Measurements from ENCODE around the gene USP17L15.
"Not testable (repeated sequence)": the region's sequence is repeated elsewhere in the genome, so short reads cannot be mapped to it uniquely, and the experiment has no call there.

USP17L15 gene, protein sequence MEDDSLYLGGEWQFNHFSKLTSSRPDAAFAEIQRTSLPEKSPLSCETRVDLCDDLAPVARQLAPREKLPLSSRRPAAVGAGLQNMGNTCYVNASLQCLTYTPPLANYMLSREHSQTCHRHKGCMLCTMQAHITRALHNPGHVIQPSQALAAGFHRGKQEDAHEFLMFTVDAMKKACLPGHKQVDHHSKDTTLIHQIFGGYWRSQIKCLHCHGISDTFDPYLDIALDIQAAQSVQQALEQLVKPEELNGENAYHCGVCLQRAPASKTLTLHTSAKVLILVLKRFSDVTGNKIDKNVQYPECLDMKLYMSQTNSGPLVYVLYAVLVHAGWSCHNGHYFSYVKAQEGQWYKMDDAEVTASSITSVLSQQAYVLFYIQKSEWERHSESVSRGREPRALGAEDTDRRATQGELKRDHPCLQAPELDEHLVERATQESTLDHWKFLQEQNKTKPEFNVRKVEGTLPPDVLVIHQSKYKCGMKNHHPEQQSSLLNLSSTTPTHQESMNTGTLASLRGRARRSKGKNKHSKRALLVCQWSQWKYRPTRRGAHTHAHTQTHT

GRCh38 chr4:9234085-9234484, at the start of gene USP17L15:
USP17L15 (plus strand) TSS chr4:9234385; CDS start chr4:9234385, 0 bp downstream.
- not testable (repeated sequence) for DNase-seq (ENCODE audit: low read depth in 2 of 2)

GRCh38 chr4:9210357-9210756, 23.8 kb upstream of the USP17L15 start, which contains the start of gene USP17L10:
USP17L10 (plus strand) TSS chr4:9210657; CDS start chr4:9210657, 0 bp downstream.
- DNase-seq (ENCODE audit: low read depth in 2 of 2): not testable (repeated sequence)

GRCh38 chr4:9214701-9215100, 19.5 kb upstream of the USP17L15 start:
- DNase-seq (ENCODE audit: low read depth in 2 of 2): not testable (repeated sequence)

DNA sequence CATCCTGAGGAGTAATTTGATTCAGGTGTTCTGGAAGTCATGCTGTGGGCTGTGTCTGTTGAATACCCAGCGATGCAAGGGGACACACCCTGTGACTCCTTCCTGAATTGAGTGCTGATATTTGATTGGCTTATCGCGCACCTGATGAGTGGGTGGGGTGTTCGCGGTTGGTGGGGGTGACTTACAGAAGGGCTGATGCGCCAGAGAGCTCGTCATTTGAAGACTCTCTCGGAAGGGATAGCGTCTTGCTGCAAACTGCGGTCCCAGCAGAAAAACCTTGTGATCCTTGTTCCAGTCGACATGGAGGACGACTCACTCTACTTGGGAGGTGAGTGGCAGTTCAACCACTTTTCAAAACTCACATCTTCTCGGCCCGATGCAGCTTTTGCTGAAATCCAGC, 19.1 kb upstream of the USP17L15 start, which contains the start of gene USP17L11:
USP17L11 (plus strand) TSS at position 301 of the 400 bp plus-strand sequence; CDS start at position 301, 0 bp downstream.
- DNase-seq (ENCODE audit: low read depth in 2 of 2): not testable (repeated sequence)

DNA sequence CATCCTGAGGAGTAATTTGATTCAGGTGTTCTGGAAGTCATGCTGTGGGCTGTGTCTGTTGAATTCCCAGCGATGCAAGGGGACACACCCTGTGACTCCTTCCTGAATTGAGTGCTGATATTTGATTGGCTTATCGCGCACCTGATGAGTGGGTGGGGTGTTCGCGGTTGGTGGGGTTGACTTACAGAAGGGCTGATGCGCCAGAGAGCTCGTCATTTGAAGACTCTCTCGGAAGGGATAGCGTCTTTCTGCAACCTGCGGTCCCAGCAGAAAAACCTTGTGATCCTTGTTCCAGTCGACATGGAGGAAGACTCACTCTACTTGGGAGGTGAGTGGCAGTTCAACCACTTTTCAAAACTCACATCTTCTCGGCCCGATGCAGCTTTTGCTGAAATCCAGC, 14.3 kb upstream of the USP17L15 start, which contains the start of gene USP17L12:
USP17L12 (plus strand) TSS at position 301 of the 400 bp plus-strand sequence; CDS start at position 301, 0 bp downstream.
- DNase-seq (ENCODE audit: low read depth in 2 of 2): not testable (repeated sequence)

DNA sequence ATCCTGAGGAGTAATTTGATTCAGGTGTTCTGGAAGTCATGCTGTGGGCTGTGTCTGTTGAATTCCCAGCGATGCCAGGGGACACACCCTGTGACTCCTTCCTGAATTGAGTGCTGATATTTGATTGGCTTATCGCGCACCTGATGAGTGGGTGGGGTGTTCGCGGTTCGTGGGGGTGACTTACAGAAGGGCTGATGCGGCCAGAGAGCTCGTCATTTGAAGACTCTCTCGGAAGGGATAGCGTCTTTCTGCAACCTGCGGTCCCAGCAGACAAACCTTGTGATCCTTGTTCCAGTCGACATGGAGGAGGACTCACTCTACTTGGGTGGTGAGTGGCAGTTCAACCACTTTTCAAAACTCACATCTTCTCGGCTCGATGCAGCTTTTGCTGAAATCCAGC, 9.6 kb upstream of the USP17L15 start, which contains the start of gene USP17L13:
USP17L13 (plus strand) TSS at position 301 of the 400 bp plus-strand sequence; CDS start at position 301, 0 bp downstream.
- not testable (repeated sequence) for DNase-seq (ENCODE audit: low read depth in 2 of 2)

DNA sequence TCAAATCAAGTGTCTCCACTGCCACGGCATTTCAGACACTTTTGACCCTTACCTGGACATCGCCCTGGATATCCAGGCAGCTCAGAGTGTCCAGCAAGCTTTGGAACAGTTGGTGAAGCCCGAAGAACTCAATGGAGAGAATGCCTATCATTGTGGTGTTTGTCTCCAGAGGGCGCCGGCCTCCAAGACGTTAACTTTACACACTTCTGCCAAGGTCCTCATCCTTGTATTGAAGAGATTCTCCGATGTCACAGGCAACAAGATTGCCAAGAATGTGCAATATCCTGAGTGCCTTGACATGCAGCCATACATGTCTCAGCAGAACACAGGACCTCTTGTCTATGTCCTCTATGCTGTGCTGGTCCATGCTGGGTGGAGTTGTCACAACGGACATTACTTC, 3.9 kb upstream of the USP17L15 start:
- not testable (repeated sequence) for DNase-seq (ENCODE audit: low read depth in 2 of 2)

DNA sequence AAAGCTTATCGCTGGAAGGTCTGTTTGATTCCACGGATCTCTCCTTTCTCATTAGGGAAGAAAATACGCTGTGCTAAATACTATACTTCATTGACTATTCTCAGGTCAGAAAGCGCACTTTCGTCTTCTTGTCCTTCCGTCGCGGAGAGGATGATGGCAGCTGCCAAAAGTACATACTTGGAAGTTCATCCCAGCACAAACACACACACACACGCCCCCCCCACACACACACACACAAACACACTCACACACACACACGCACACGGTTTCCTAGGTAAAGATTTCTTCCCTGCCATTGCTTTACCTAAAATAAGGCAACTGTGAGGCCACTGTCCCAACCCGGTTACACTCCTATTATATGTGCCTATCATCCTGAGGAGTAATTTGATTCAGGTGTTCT, 4.3 kb downstream of the USP17L15 start:
- DNase-seq (ENCODE audit: low read depth in 2 of 2): not testable (repeated sequence)

DNA sequence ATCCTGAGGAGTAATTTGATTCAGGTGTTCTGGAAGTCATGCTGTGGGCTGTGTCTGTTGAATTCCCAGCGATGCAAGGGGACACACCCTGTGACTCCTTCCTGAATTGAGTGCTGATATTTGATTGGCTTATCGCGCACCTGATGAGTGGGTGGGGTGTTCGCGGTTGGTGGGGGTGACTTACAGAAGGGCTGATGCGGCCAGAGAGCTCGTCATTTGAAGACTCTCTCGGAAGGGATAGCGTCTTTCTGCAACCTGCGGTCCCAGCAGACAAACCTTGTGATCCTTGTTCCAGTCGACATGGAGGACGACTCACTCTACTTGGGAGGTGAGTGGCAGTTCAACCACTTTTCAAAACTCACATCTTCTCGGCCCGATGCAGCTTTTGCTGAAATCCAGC, 9.4 kb downstream of the USP17L15 start, which contains the start of gene USP17L17:
USP17L17 (plus strand) TSS at position 301 of the 400 bp plus-strand sequence; CDS start at position 301, 0 bp downstream.
- not testable (repeated sequence) for DNase-seq (ENCODE audit: low read depth in 2 of 2)

- not testable (repeated sequence) for DNase-seq (ENCODE audit: low read depth in 2 of 2)
Measured at GRCh38 chr4:9247953-9248680, 13.9 kb downstream of the USP17L15 start, which contains the start of gene USP17L18. USP17L18 (plus strand) TSS chr4:9248630; CDS start chr4:9248630, 0 bp downstream.

- not testable (repeated sequence) for DNase-seq (ENCODE audit: low read depth in 2 of 2)
Measured at GRCh38 chr4:9253078-9253477, 18.9 kb downstream of the USP17L15 start, which contains the start of gene USP17L19. USP17L19 (plus strand) TSS chr4:9253378; CDS start chr4:9253378, 0 bp downstream.

- DNase-seq (ENCODE audit: low read depth in 2 of 2): not testable (repeated sequence)
Measured at GRCh38 chr4:9257824-9258223, 23.6 kb downstream of the USP17L15 start, which contains the start of gene USP17L20. USP17L20 (plus strand) TSS chr4:9258124; CDS start chr4:9258124, 0 bp downstream.

- not testable (repeated sequence) for DNase-seq (ENCODE audit: low read depth in 2 of 2)
Measured at GRCh38 chr4:9262572-9262971, 28.4 kb downstream of the USP17L15 start, which contains the start of gene USP17L21. USP17L21 (plus strand) TSS chr4:9262872; CDS start chr4:9262872, 0 bp downstream.

DNA sequence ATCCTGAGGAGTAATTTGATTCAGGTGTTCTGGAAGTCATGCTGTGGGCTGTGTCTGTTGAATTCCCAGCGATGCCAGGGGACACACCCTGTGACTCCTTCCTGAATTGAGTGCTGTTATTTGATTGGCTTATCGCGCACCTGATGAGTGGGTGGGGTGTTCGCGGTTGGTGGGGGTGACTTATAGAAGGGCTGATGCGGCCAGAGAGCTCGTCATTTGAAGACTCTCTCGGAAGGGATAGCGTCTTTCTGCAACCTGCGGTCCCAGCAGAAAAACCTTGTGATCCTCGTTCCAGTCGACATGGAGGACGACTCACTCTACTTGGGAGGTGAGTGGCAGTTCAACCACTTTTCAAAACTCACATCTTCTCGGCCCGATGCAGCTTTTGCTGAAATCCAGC, 33.1 kb downstream of the USP17L15 start, which contains the start of gene USP17L22:
USP17L22 (plus strand) TSS at position 301 of the 400 bp plus-strand sequence; CDS start at position 301, 0 bp downstream.
- DNase-seq (ENCODE audit: low read depth in 2 of 2): not testable (repeated sequence)

- DNase-seq (ENCODE audit: low read depth in 2 of 2): not testable (repeated sequence)
Measured at GRCh38 chr4:9271719-9272118, 37.5 kb downstream of the USP17L15 start.

Measured in stimulated activated CD8-positive, alpha-beta memory T cell treated with anti-CD3 and anti-CD28 coated beads, Interleukin-2, amount 100 ng/mL, for 48 hours (primary cell).